Measurements from ENCODE around the gene VAC14.

DNA sequence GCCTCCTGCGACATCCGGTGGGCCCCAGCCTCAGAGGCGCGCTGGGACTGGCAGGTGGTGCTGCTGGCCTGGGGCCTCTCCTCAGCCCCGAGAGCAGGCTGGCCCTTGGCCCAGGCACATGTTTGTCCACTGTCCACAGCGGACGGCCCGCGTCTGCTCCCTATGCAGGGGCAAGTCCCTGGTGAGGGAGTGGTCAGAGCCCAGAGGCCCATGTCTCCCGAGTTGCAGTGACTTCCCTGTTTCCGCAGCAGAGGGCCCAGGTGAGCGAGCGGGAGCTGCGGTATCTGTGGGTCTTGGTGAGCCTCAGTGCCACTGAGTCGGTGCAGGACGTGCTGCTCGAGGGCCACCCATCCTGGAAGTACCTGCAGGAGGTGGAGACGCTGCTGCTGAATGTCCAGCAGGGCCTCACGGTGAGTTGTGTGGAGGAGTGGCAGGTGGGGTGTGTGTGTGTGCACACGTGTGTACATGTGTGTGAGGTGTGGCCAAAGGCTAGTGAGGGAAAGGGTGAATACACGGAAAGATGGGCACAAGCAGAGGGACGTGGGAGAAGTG, 144.2 kb downstream of the VAC14 start:
- TF ChIP-seq EZH2phosphoT487 (IDR thresholded peaks at IDR 0.05; ENCODE audit: borderline replicate concordance), result no peak
- TF ChIP-seq, protein P1, sequence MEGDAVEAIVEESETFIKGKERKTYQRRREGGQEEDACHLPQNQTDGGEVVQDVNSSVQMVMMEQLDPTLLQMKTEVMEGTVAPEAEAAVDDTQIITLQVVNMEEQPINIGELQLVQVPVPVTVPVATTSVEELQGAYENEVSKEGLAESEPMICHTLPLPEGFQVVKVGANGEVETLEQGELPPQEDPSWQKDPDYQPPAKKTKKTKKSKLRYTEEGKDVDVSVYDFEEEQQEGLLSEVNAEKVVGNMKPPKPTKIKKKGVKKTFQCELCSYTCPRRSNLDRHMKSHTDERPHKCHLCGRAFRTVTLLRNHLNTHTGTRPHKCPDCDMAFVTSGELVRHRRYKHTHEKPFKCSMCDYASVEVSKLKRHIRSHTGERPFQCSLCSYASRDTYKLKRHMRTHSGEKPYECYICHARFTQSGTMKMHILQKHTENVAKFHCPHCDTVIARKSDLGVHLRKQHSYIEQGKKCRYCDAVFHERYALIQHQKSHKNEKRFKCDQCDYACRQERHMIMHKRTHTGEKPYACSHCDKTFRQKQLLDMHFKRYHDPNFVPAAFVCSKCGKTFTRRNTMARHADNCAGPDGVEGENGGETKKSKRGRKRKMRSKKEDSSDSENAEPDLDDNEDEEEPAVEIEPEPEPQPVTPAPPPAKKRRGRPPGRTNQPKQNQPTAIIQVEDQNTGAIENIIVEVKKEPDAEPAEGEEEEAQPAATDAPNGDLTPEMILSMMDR (conservative IDR thresholded peaks at IDR 0.05; ENCODE audit: low read length), result no peak
